Measurements from ENCODE around the gene SLC9A3.

The SLC9A3 gene

GRCh38 chr5:448766-449090 is 75.5 kb downstream of the SLC9A3 start:
- Histone ChIP-seq H3K79me2 (ENCODE audit: control insufficient read depth, low read length) (peaks cover 76% of the 10 kb centered on the region), H3K27ac (ENCODE audit: low read depth, low read length) (no peak overlapping the region), H4K20me1 (ENCODE audit: control insufficient read depth, insufficient read depth, low read depth, low read length) (no peaks in the 10 kb centered on the region), H3K36me3 (ENCODE audit: control insufficient read depth, low read length) (peaks cover 77% of the 10 kb centered on the region), H3K27me3 (ENCODE audit: control insufficient read depth, low read length) (no peaks in the 10 kb centered on the region), H3K4me2 (ENCODE audit: low read length) (no peak overlapping the region), H3K4me1 (ENCODE audit: control insufficient read depth, low read length) (peaks cover 24% of the 10 kb centered on the region), H3K4me3 (ENCODE audit: low read length) (no peak overlapping the region), H3K9me3 (ENCODE audit: control insufficient read depth, insufficient read depth, low read length) (no peaks in the 10 kb centered on the region), H3F3A (ENCODE audit: control insufficient read depth, insufficient read depth) (no peaks in the 10 kb centered on the region), H3K9me2 (replicated peaks; ENCODE audit: control insufficient read depth, low read length) (no peaks in the 10 kb centered on the region)
- TF ChIP-seq EZH2phosphoT487 (IDR thresholded peaks at IDR 0.05; ENCODE audit: borderline replicate concordance, low read length): no peak
- no peak for TF ChIP-seq CTCF (IDR thresholded peaks at IDR 0.05; ENCODE audit: low read depth, low read length, poor library complexity, severe bottlenecking)

GRCh38 chr5:448061-448765 is 76.0 kb downstream of the SLC9A3 start:
- Histone ChIP-seq H3K36me3 (ENCODE audit: control insufficient read depth, low read length) (peaks cover 72% of the 10 kb centered on the region), H3K79me2 (ENCODE audit: control insufficient read depth, low read length) (peaks cover 76% of the 10 kb centered on the region), H3K9me2 (replicated peaks; ENCODE audit: control insufficient read depth, low read length) (no peaks in the 10 kb centered on the region), H3K9me3 (ENCODE audit: control insufficient read depth, insufficient read depth, low read length) (no peaks in the 10 kb centered on the region), H3K4me2 (ENCODE audit: low read length) (no peak overlapping the region), H4K20me1 (ENCODE audit: control insufficient read depth, insufficient read depth, low read depth, low read length) (no peaks in the 10 kb centered on the region), H3K4me3 (ENCODE audit: low read length) (no peak overlapping the region), H3F3A (ENCODE audit: control insufficient read depth, insufficient read depth) (no peaks in the 10 kb centered on the region), H3K4me1 (ENCODE audit: control insufficient read depth, low read length) (peaks cover 26% of the 10 kb centered on the region), H3K27me3 (ENCODE audit: control insufficient read depth, low read length) (no peaks in the 10 kb centered on the region), H3K27ac (ENCODE audit: low read depth, low read length) (no peak overlapping the region)
- TF ChIP-seq EZH2phosphoT487 (IDR thresholded peaks at IDR 0.05; ENCODE audit: borderline replicate concordance, low read length) (no peak), CTCF (IDR thresholded peaks at IDR 0.05; ENCODE audit: low read depth, low read length, poor library complexity, severe bottlenecking) (no peak)

DNA sequence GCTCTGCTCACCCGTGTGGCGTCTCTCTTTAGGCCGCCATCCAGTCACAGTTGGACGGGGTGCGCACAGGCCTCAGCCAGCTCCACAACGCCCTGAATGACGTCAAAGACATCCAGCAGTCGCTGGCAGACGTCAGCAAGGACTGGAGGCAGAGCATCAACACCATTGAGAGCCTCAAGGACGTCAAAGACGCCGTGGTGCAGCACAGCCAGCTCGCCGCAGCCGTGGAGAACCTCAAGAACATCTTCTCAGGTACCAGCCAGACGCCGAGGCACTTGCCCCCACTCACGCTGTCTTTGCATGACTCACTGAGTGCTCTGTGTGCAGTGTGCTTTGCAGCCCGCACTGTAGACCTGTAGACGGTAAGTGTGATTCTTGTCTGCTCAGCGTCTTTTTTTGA is 76.7 kb downstream of the SLC9A3 start:
- peaks cover 68% of the 10 kb centered on the region for H3K36me3 ChIP-seq (ENCODE audit: control insufficient read depth, low read length)
- H3K4me3 ChIP-seq (ENCODE audit: low read length): no peak overlapping the region
- no peak overlapping the region for H3K4me2 ChIP-seq (ENCODE audit: low read length)
- no peak overlapping the region for H3K27ac ChIP-seq (ENCODE audit: low read depth, low read length)
- no peaks in the 10 kb centered on the region for H3K9me2 ChIP-seq (replicated peaks; ENCODE audit: control insufficient read depth, low read length)
- H3K79me2 ChIP-seq (ENCODE audit: control insufficient read depth, low read length): peaks cover 76% of the 10 kb centered on the region
- H3K27me3 ChIP-seq (ENCODE audit: control insufficient read depth, low read length): no peaks in the 10 kb centered on the region
- no peaks in the 10 kb centered on the region for H3K9me3 ChIP-seq (ENCODE audit: control insufficient read depth, insufficient read depth, low read length)
- TF ChIP-seq EZH2phosphoT487 (IDR thresholded peaks at IDR 0.05; ENCODE audit: borderline replicate concordance, low read length) (no peak), CTCF (IDR thresholded peaks at IDR 0.05; ENCODE audit: low read depth, low read length, poor library complexity, severe bottlenecking) (no peak)
- H3K4me1 ChIP-seq (ENCODE audit: control insufficient read depth, low read length): peaks cover 27% of the 10 kb centered on the region
- no peaks in the 10 kb centered on the region for H4K20me1 ChIP-seq (ENCODE audit: control insufficient read depth, insufficient read depth, low read depth, low read length)
- H3F3A ChIP-seq (ENCODE audit: control insufficient read depth, insufficient read depth): no peaks in the 10 kb centered on the region
